HCT116 (cell line): ENCODE results near the gene VRTN. TPM values are rescaled to one million over a fixed set of nuclear protein-coding genes. Genes with fewer than 3 reads are reported as not detected.

ENCODE experiments used
- ATAC-seq: fragments of 200-7000 bp; cut with Tn5 transposase; 2 replicates; pipeline ENCODE4 v1.9.1; 2020; ENCODE audit warnings: mild to moderate bottlenecking, moderate library complexity
- BruUV-seq: library from RNA; stranded (reverse); fragments of 400-500 nt; replicated peaks from 2 replicates; lab custom pipeline; 2021; lab: Mats Ljungman, UMichigan
- CTCF ChIA-PET: fragments of 300-600 bp; sonication (Branson Sonifier 250); formaldehyde crosslinking; loops from one replicate; lab custom pipeline; 2021; ENCODE audit warnings: antibody characterized with exemption; lab: Charles Lee
- POLR2A ChIA-PET: fragments of 300-600, 350-600 bp; sonication (Branson Sonifier 250); formaldehyde crosslinking; loops from one replicate; lab custom pipeline; 2021; ENCODE audit warnings: antibody characterized with exemption; lab: Charles Lee
- RAD21 ChIA-PET, 2 experiments: fragments of 300-600 bp; sonication (Branson Sonifier 250); formaldehyde crosslinking; loops; one replicate each; lab custom pipeline; 2023; ENCODE audit warnings: low total read pairs in 2 of 2; ENCODE audit not compliant: uncharacterized antibody in 2 of 2, unreplicated experiment in 2 of 2, low non-redundant PET in 1 of 2; lab: Charles Lee
- DNase-seq: peaks from one replicate; pipeline ENCODE4 v3.0.0-alpha.2; 2010; ENCODE audit warnings: low read depth, low spot score
- H2AFZ ChIP-seq: fragments of 200-600 bp; shearing (Covaris generic), sonication (generic); 2 replicates; pipeline ENCODE4 v1.6.1; 2017; ENCODE audit warnings: low read depth, mixed run types, mixed read lengths, antibody characterized with exemption, low read length; ENCODE audit not compliant: poor library complexity, severe bottlenecking
- H3K27ac ChIP-seq: 2 replicates; pipeline ENCODE4 v1.5.1; 2012; ENCODE audit warnings: low read depth, low read length
- H3K27me3 ChIP-seq: fragments of 200-600 bp; sonication (generic); 2 replicates; pipeline ENCODE4 v1.6.1; 2016; ENCODE audit warnings: mixed run types, low read length, mixed read lengths; ENCODE audit not compliant: insufficient read depth
- H3K36me3 ChIP-seq, 2 experiments: fragments of 200-500 bp in 1 of 2; fragments of 200-600 bp in 1 of 2; sonication (Bioruptor generic) in 1 of 2; sonication (generic) in 1 of 2; 2 replicates each; pipeline versions ENCODE4 v1.5.1 to v1.6.1; 2014 to 2016; ENCODE audit warnings: low read length in 2 of 2, inconsistent platforms in 1 of 2, mixed read lengths in 1 of 2, mixed run types in 1 of 2; ENCODE audit not compliant: insufficient read depth in 2 of 2, control insufficient read depth in 1 of 2
- H3K4me1 ChIP-seq, 2 experiments: fragments of 200-600 bp in 1 of 2; sonication (generic) in 1 of 2; 2 replicates each; pipeline versions ENCODE4 v1.5.1 to v1.6.1; 2012 to 2017; ENCODE audit warnings: low read length in 2 of 2, inconsistent platforms in 1 of 2, mild to moderate bottlenecking in 1 of 2, mixed read lengths in 1 of 2, mixed run types in 1 of 2, moderate library complexity in 1 of 2; ENCODE audit not compliant: insufficient read depth in 2 of 2, control insufficient read depth in 1 of 2
- H3K4me2 ChIP-seq: fragments of 200-600 bp; sonication (generic); 2 replicates; pipeline ENCODE4 v1.6.1; 2017; ENCODE audit warnings: mixed run types, low read length, mixed read lengths
- H3K4me3 ChIP-seq, 2 experiments: fragments of 200-600 bp in 1 of 2; sonication (generic) in 1 of 2; replicated peaks in 1 of 2; 2 replicates each; pipeline ENCODE4 v1.5.1; 2011 to 2016; ENCODE audit warnings: low read length in 2 of 2, control low read depth in 1 of 2, low read depth in 1 of 2, mild to moderate bottlenecking in 1 of 2, mixed read lengths in 1 of 2, mixed run types in 1 of 2
- H3K79me2 ChIP-seq: fragments of 200-600 bp; sonication (generic); 2 replicates; pipeline ENCODE4 v1.6.1; 2017; ENCODE audit warnings: mild to moderate bottlenecking, mixed run types, low read length, moderate library complexity, mixed read lengths; ENCODE audit not compliant: insufficient read depth
- H3K9ac ChIP-seq: fragments of 200-600 bp; sonication (generic); 2 replicates; pipeline ENCODE4 v1.6.1; 2016; ENCODE audit warnings: low read length, mixed read lengths
- H3K9me2 ChIP-seq: fragments of 200-600 bp; sonication (generic), shearing (Covaris generic); 2 replicates; pipeline ENCODE4 v1.6.1; 2017; ENCODE audit warnings: mixed run types, mild to moderate bottlenecking, moderate library complexity; ENCODE audit not compliant: insufficient read depth
- H3K9me3 ChIP-seq, 2 experiments: fragments of 200-500 bp in 1 of 2; fragments of 200-600 bp in 1 of 2; sonication (Bioruptor generic) in 1 of 2; sonication (generic) in 1 of 2; 2 replicates each; pipeline ENCODE4 v1.6.1; 2014 to 2017; ENCODE audit warnings: low read length in 2 of 2, mixed read lengths in 2 of 2, inconsistent platforms in 1 of 2, low read depth in 1 of 2, mild to moderate bottlenecking in 1 of 2, mixed run types in 1 of 2, moderate library complexity in 1 of 2; ENCODE audit not compliant: control insufficient read depth in 1 of 2, insufficient read depth in 1 of 2
- H4K20me1 ChIP-seq: fragments of 200-600 bp; sonication (generic), shearing (Covaris generic); 2 replicates; pipeline ENCODE4 v1.6.1; 2017; ENCODE audit warnings: mixed run types, mild to moderate bottlenecking, moderate library complexity; ENCODE audit not compliant: insufficient read depth
- CBX3 ChIP-seq: IDR thresholded peaks from 2 replicates; pipeline ENCODE4 v1.6.1; 2012; ENCODE audit warnings: low read depth
- EGR1 ChIP-seq: IDR thresholded peaks from 2 replicates; pipeline ENCODE4 v1.6.1; 2012; ENCODE audit warnings: low read depth
- ELF1 ChIP-seq: IDR thresholded peaks from 2 replicates; pipeline ENCODE4 v1.6.1; 2012; ENCODE audit warnings: low read depth, borderline replicate concordance
- EZH2 ChIP-seq: fragments of 200-600 bp; sonication (generic); IDR thresholded peaks from 2 replicates; pipeline ENCODE4 v1.6.1; 2017; ENCODE audit warnings: antibody characterized with exemption, mixed run types
- JUND ChIP-seq: IDR thresholded peaks from 2 replicates; pipeline ENCODE4 v1.6.1; 2012
- SRF ChIP-seq: IDR thresholded peaks from 2 replicates; pipeline ENCODE4 v1.6.1; 2012; ENCODE audit warnings: low read depth
- TCF7L2 ChIP-seq: IDR thresholded peaks from 2 replicates; pipeline ENCODE4 v1.7.0; 2011; ENCODE audit warnings: borderline replicate concordance, inconsistent platforms; ENCODE audit not compliant: insufficient read depth, insufficient read length; ENCODE audit errors: extremely low read depth
- YY1 ChIP-seq: IDR thresholded peaks from 2 replicates; pipeline ENCODE4 v1.6.1; 2011; ENCODE audit warnings: low read length, low read depth, moderate library complexity, mild to moderate bottlenecking; ENCODE audit not compliant: insufficient replicate concordance; ENCODE audit errors: extremely low read depth
- ZBTB33 ChIP-seq: IDR thresholded peaks from 2 replicates; pipeline ENCODE4 v1.6.1; 2011; ENCODE audit warnings: mild to moderate bottlenecking, low read length, moderate library complexity; ENCODE audit not compliant: insufficient replicate concordance; ENCODE audit errors: extremely low read depth
- ZFX ChIP-seq: fragments of 450-650 bp; IDR thresholded peaks from 2 replicates; pipeline ENCODE4 v1.6.1; 2017
- intact Hi-C: fragments of 100-400 bp; cut with micrococcal nuclease; formaldehyde crosslinking; loops from 2 replicates; pipeline ENCODE4 v1.10.0; 2022
- total RNA-seq: library from RNA; stranded (reverse); gene quantifications from one replicate; pipeline ENCODE4 v1.2.1, GENCODE V29; 2021; ENCODE audit not compliant: unreplicated experiment
- TF ChIP-seq, protein P1 (sequence below): IDR thresholded peaks from 2 replicates; pipeline ENCODE4 v1.6.1; 2012
- TF ChIP-seq, protein P2 (sequence below): IDR thresholded peaks from 2 replicates; pipeline ENCODE4 v1.6.1; 2012; ENCODE audit warnings: low read depth

VRTN gene
- total RNA-seq, 1 experiment from 2014 or later = 0.10 TPM

- ChIA-PET CTCF (no interaction called here), RAD21 (no interaction called here), POLR2A (no interaction called here)
- no peaks in the 10 kb centered on the region for H3K9me3 ChIP-seq
- no peak overlapping the region for H3K27ac ChIP-seq
- H3K4me2 ChIP-seq = no peak overlapping the region
- ATAC-seq (no peak), DNase-seq (no peak)
- H3K4me1 ChIP-seq = no peaks in the 10 kb centered on the region
- no peak overlapping the region for H2AFZ ChIP-seq
- no peaks in the 10 kb centered on the region for H3K9me2 ChIP-seq
- no peak overlapping the region for H3K4me3 ChIP-seq
- no peaks in the 10 kb centered on the region for H4K20me1 ChIP-seq
- no peaks in the 10 kb centered on the region for H3K27me3 ChIP-seq
- no peak overlapping the region for H3K9ac ChIP-seq
- H3K79me2 ChIP-seq = no peaks in the 10 kb centered on the region
- TF ChIP-seq ZBTB33 (no peak), EGR1 (no peak), ZFX (no peak), EZH2 (no peak), ELF1 (no peak), JUND (no peak), CBX3 (no peak)
- no peaks in the 10 kb centered on the region for H3K36me3 ChIP-seq
- intact Hi-C loops = no loop called here
- no TSS peak for BruUV-seq
These were observed 31.9 kb downstream of the VRTN start for GRCh38 chr14:74380172-74380571.

DNA sequence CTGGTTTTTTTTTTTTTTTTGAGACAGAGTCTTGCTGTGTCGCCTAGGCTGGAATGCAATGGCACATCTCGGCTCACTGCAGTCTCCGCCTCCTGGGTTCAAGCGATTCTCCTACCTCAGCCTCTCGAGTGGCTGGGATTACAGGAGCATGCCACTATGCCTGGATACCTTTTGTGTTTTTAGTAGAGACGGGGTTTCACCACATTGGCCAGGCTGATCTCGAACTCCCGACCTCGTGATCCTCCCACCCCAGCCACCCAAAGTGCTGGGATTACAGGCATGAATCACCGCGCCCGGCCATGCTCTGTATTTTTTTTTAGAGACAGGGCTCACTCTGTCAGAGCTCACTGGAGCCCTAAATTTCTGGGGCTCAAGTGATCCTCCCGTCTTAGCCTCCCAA, 32.6 kb downstream of the VRTN start:
- BruUV-seq = no TSS peak
- RAD21 ChIA-PET = no interaction called here
- ATAC-seq = no peak

More for the DNA sequence above, 32.6 kb downstream of the VRTN start:
- Histone ChIP-seq H3K79me2 (no peaks in the 10 kb centered on the region), H3K4me2 (no peak overlapping the region), H3K4me3 (no peak overlapping the region), H3K4me1 (no peaks in the 10 kb centered on the region), H3K36me3 (no peaks in the 10 kb centered on the region), H3K9me2 (no peaks in the 10 kb centered on the region), H3K9ac (no peak overlapping the region), H3K9me3 (no peaks in the 10 kb centered on the region), H2AFZ (no peak overlapping the region), H3K27me3 (no peaks in the 10 kb centered on the region), H4K20me1 (no peaks in the 10 kb centered on the region), H3K27ac (no peak overlapping the region)
- no peak for TF ChIP-seq EGR1
- no peak for TF ChIP-seq SRF
- TF ChIP-seq, protein P1, sequence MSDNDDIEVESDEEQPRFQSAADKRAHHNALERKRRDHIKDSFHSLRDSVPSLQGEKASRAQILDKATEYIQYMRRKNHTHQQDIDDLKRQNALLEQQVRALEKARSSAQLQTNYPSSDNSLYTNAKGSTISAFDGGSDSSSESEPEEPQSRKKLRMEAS = no peak
- no peak for TF ChIP-seq YY1
- TF ChIP-seq TCF7L2 = no peak
- TF ChIP-seq, protein P2, sequence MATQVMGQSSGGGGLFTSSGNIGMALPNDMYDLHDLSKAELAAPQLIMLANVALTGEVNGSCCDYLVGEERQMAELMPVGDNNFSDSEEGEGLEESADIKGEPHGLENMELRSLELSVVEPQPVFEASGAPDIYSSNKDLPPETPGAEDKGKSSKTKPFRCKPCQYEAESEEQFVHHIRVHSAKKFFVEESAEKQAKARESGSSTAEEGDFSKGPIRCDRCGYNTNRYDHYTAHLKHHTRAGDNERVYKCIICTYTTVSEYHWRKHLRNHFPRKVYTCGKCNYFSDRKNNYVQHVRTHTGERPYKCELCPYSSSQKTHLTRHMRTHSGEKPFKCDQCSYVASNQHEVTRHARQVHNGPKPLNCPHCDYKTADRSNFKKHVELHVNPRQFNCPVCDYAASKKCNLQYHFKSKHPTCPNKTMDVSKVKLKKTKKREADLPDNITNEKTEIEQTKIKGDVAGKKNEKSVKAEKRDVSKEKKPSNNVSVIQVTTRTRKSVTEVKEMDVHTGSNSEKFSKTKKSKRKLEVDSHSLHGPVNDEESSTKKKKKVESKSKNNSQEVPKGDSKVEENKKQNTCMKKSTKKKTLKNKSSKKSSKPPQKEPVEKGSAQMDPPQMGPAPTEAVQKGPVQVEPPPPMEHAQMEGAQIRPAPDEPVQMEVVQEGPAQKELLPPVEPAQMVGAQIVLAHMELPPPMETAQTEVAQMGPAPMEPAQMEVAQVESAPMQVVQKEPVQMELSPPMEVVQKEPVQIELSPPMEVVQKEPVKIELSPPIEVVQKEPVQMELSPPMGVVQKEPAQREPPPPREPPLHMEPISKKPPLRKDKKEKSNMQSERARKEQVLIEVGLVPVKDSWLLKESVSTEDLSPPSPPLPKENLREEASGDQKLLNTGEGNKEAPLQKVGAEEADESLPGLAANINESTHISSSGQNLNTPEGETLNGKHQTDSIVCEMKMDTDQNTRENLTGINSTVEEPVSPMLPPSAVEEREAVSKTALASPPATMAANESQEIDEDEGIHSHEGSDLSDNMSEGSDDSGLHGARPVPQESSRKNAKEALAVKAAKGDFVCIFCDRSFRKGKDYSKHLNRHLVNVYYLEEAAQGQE = no peak
- CTCF ChIA-PET = no interaction called here
- no peak for DNase-seq
- intact Hi-C loops = no loop called here
- POLR2A ChIA-PET = no interaction called here
